Breast epithelium (tissue), 4 donors: ENCODE results near the gene ZDHHC12. TPM values are rescaled to one million over a fixed set of nuclear protein-coding genes. Genes with fewer than 3 reads are reported as not detected.

Experiments
- DNase-seq, 2 donors: peaks; one replicate each; pipeline ENCODE4 v3.0.0-alpha.2; 2019; ENCODE audit warnings: low spot score in 2 of 2
- H3K27ac ChIP-seq, 2 donors: fragments of 200-600 bp; sonication (generic) in 1 of 2; one replicate each; pipeline ENCODE4 v1.5.1; 2016 to 2019; ENCODE audit warnings: mild to moderate bottlenecking in 1 of 2
- H3K27me3 ChIP-seq, 2 donors: fragments of 200-600 bp; sonication (generic) in 1 of 2; one replicate each; pipeline versions ENCODE4 v1.5.1 to v1.6.0; 2017 to 2019; ENCODE audit warnings: control low read depth in 1 of 2, mild to moderate bottlenecking in 1 of 2
- H3K36me3 ChIP-seq: fragments of 200-600 bp; one replicate; pipeline ENCODE4 v1.5.1; 2019
- H3K4me1 ChIP-seq, 2 donors: fragments of 200-600 bp; sonication (generic); one replicate each; pipeline ENCODE4 v1.5.1; 2016 to 2019; ENCODE audit warnings: control low read depth in 1 of 2
- H3K4me3 ChIP-seq, 3 donors: fragments of 200-600 bp; sonication (generic); 1 replicate in 2 of 3; 2 replicates in 1 of 3; pipeline ENCODE4 v1.5.1; 2016 to 2019; ENCODE audit warnings: mild to moderate bottlenecking in 3 of 3, moderate library complexity in 2 of 3
- H3K9me3 ChIP-seq, 2 donors: fragments of 200-600 bp; sonication (generic) in 1 of 2; one replicate each; pipeline ENCODE4 v1.5.1; 2016 to 2019; ENCODE audit warnings: control low read depth in 1 of 2
- POLR2A ChIP-seq: fragments of 450-650 bp; IDR thresholded peaks from one replicate; pipeline ENCODE4 v1.6.1; 2016; ENCODE audit warnings: antibody characterized with exemption, mild to moderate bottlenecking, moderate library complexity
- POLR2AphosphoS5 ChIP-seq, 3 donors: sonication (generic); formaldehyde crosslinking; IDR thresholded peaks; one replicate each; pipeline ENCODE4 v1.6.1; 2017; ENCODE audit warnings: antibody characterized with exemption in 3 of 3
- intact Hi-C: fragments of 100-400 bp; cut with DNase I; formaldehyde crosslinking; loops from one replicate; pipeline ENCODE4 v1.15.1; 2023; ENCODE audit warnings: low total_unique reads
- total RNA-seq, 3 donors: library from RNA; depleted of rRNA; stranded (reverse); fragments of >200 nt; gene quantifications; one replicate each; pipeline ENCODE4 v1.1.0, GENCODE V29; 2016
- TF ChIP-seq, protein P1 (sequence below), 3 donors: fragments of 450-650 bp; IDR thresholded peaks; one replicate each; pipeline ENCODE4 v1.5.1; 2016 to 2017; ENCODE audit warnings: antibody characterized with exemption in 3 of 3, mild to moderate bottlenecking in 3 of 3, moderate library complexity in 3 of 3

The ZDHHC12 gene
- total RNA-seq, 3 donors from 2014 or later: 15.7 to 33.7 (median 30.2) TPM

DNA sequence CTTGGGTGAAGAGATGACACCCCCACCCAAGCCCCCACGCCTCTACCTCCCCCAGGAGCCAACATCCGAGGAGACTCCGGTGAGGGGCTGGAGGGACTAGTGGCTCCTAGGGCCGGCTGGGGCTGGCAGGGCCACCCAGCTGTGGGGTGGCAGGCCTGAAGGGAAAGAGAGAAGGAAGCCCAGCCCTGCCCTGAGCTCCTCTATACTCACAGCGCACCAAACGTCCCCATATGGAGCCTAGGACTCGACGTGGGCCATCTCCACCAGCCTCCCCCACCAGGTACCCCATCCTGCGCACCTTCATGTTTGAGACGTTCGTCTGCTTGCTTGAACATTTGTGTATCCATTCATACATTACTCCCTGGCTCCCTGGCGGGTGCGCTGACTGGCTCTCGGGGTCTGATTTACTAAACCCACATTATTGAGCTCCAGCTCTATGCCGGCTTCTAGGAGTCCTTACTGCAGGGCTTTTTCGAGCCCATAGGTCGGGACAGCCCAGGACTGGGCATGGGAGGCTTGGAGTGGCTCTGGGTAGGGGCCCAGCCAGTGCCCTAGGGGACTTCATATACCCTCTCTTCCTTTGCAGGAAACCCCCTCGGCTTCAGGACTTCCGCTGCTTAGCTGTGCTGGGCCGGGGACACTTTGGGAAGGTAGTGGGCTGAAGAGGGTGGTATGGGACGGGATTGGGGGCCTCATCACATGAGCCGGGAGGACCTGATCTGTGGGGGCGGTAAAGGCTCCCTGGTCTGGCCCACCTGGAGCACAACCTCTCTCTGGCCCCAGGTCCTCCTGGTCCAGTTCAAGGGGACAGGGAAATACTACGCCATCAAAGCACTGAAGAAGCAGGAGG lies 9.1 kb downstream of the ZDHHC12 start:
- no peaks in the 10 kb centered on the region for H3K9me3 ChIP-seq
- no peaks in the 10 kb centered on the region for H3K4me1 ChIP-seq
- H3K27ac ChIP-seq: no peak overlapping the region
- DNase-seq: no peak
- no peaks in the 10 kb centered on the region for H3K36me3 ChIP-seq
- intact Hi-C loops: no loop called here
- no peak overlapping the region for H3K4me3 ChIP-seq
- no peaks in the 10 kb centered on the region for H3K27me3 ChIP-seq
- no peak for TF ChIP-seq POLR2A

DNA sequence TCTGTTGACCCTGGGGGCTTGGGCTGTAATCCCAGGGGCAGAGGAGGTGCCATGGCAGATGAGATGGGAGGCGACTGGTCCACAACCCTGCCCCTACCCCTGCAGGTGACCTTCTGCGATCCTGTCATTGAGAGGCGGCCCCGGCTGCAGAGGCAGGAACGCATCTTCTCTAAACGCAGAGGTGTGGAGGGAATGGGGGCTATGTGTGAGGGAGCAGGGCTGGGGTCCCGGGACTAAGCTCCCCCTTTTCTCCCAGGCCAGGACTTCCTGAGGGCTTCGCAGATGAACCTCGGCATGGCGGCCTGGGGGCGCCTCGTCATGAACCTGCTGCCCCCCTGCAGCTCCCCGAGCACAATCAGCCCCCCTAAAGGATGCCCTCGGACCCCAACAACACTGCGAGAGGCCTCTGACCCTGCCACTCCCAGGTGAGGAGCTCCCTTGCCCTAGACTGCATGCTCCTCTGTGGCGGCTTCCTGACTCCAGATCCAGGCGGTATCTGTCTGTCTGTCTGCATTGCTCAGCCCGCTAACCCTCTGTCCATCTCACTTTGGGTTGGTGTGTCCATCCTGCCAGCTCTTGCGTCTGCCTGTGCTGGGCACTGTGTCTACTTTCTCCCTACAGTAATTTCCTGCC lies 9.9 kb downstream of the ZDHHC12 start:
- Histone ChIP-seq H3K4me3 (no peak overlapping the region), H3K27me3 (no peaks in the 10 kb centered on the region), H3K27ac (no peak overlapping the region), H3K4me1 (no peaks in the 10 kb centered on the region), H3K36me3 (no peaks in the 10 kb centered on the region), H3K9me3 (no peaks in the 10 kb centered on the region)
- no peak for DNase-seq
- intact Hi-C loops: no loop called here
- TF ChIP-seq POLR2A: no peak
- no peak for TF ChIP-seq POLR2AphosphoS5 (IDR thresholded peaks at IDR 0.05)
- TF ChIP-seq, protein P1, sequence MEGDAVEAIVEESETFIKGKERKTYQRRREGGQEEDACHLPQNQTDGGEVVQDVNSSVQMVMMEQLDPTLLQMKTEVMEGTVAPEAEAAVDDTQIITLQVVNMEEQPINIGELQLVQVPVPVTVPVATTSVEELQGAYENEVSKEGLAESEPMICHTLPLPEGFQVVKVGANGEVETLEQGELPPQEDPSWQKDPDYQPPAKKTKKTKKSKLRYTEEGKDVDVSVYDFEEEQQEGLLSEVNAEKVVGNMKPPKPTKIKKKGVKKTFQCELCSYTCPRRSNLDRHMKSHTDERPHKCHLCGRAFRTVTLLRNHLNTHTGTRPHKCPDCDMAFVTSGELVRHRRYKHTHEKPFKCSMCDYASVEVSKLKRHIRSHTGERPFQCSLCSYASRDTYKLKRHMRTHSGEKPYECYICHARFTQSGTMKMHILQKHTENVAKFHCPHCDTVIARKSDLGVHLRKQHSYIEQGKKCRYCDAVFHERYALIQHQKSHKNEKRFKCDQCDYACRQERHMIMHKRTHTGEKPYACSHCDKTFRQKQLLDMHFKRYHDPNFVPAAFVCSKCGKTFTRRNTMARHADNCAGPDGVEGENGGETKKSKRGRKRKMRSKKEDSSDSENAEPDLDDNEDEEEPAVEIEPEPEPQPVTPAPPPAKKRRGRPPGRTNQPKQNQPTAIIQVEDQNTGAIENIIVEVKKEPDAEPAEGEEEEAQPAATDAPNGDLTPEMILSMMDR (IDR thresholded peaks at IDR 0.05): no peak

DNA sequence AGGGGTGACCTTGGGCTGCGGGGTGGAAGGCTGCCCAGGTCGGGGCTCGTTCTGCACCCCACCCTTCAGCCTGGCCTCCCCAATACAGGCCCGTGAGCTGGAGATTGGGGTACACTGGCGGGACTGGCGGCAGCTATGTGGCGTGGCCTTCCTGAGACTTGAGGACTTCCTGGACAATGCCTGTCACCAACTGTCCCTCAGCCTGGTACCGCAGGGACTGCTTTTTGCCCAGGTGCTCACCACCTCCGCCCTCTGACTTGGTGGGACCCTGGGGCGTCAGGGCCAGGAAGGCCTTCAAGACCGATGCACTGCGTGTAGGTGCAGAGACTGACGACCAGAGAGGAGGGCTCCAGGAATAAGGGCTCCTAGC lies 10.5 kb downstream of the ZDHHC12 start:
- Histone ChIP-seq H3K27ac (no peak overlapping the region), H3K27me3 (no peaks in the 10 kb centered on the region), H3K9me3 (no peaks in the 10 kb centered on the region), H3K4me3 (no peak overlapping the region), H3K4me1 (no peaks in the 10 kb centered on the region), H3K36me3 (no peaks in the 10 kb centered on the region)
- intact Hi-C loops: no loop called here
- DNase-seq: no peak
- TF ChIP-seq POLR2A (no peak), POLR2AphosphoS5 (IDR thresholded peaks at IDR 0.05) (no peak)
- TF ChIP-seq, protein P1 (IDR thresholded peaks at IDR 0.05): no peak

DNA sequence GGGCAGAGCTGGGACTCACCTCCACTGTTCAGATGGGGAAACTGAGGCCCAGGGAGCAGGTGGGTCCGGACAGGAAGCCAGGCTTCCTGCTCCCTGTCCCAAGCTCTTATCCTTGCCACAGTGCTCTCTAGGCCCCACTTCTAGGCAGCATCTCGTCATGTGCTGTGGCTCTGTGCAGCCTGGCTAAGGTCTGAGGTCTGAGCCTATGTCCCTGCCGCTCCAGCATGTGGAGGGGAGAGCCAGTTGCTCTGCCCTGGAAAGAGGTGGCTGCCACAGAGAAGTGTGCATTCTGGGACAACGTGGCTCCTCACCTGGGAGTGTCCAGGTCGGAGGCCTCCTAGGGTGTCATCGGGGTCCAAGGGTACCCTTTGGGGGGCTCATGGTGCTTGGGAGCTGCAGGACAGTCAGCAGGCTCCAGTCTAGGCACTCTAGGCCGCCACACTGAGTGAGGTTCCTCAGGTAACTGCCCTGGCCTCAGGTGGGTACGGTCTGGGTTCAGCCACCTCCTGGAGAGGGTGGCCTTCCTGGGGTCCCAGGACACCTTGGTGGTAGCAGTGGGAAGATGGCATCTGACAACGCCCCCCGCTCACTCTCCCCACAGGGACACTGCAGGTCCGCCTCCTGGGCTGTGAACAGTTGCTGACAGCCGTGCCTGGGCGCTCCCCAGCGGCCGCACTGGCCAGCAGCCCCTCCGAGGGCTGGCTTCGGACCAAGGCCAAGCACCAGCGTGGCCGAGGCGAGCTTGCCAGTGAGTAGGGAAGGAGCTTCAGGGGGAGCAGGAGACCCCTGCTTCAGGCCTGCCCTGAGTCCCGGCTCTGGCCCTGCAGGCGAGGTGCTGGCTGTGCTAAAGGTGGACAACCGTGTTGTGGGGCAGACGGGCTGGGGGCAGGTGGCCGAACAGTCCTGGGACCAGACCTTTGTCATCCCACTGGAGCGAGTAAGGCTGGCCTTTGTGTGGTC lies 11.2 kb downstream of the ZDHHC12 start:
- H3K9me3 ChIP-seq: no peaks in the 10 kb centered on the region
- no peaks in the 10 kb centered on the region for H3K36me3 ChIP-seq
- no peak overlapping the region for H3K4me3 ChIP-seq
- H3K27ac ChIP-seq: no peak overlapping the region
- no peak for DNase-seq
- intact Hi-C loops: no loop called here
- no peaks in the 10 kb centered on the region for H3K27me3 ChIP-seq
- TF ChIP-seq POLR2AphosphoS5 (IDR thresholded peaks at IDR 0.05) (no peak), POLR2A (no peak)
- TF ChIP-seq, protein P1 (IDR thresholded peaks at IDR 0.05): no peak
- no peaks in the 10 kb centered on the region for H3K4me1 ChIP-seq

DNA sequence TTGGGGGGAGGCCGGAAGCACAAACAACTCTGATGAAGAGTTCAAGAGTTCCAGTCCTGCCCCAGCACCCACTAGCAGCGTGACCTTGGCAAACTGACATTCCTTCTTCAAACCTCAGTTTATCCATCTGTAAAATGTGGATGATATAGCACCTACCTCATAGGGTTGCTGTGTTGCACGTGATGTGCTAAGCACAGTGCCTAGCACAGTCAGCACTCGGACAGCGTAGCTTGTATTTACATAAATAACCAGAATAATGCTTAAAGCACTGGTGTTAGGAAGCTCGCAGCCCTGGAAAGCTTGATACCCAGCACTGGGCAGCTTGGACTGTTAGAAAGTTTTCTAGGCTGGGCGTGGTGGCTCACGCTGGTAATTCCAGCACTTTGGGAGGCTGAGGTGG lies 16.5 kb downstream of the ZDHHC12 start:
- H3K27me3 ChIP-seq: no peaks in the 10 kb centered on the region
- H3K9me3 ChIP-seq: no peaks in the 10 kb centered on the region
- intact Hi-C loops: no loop called here
- H3K4me1 ChIP-seq: no peaks in the 10 kb centered on the region
- no peak for DNase-seq
- no peak overlapping the region for H3K27ac ChIP-seq
- TF ChIP-seq POLR2AphosphoS5 (IDR thresholded peaks at IDR 0.05): no peak
- no peak for TF ChIP-seq POLR2A
- TF ChIP-seq, protein P1 (IDR thresholded peaks at IDR 0.05): no peak
- H3K36me3 ChIP-seq: no peaks in the 10 kb centered on the region
- H3K4me3 ChIP-seq: no peak overlapping the region
